GM21717 (cell line): ENCODE results near the gene ECT2.
"Not testable (repeated sequence)": the region's sequence is repeated elsewhere in the genome, so short reads cannot be mapped to it uniquely, and the experiment has no call there.

Experiments used
- ATAC-seq: cut with Tn5 transposase; IDR thresholded peaks from one replicate; pipeline ENCODE4 v1.9.1; 2021; ENCODE audit warnings: mild to moderate bottlenecking, moderate library complexity; ENCODE audit not compliant: unreplicated experiment

The ECT2 gene

DNA sequence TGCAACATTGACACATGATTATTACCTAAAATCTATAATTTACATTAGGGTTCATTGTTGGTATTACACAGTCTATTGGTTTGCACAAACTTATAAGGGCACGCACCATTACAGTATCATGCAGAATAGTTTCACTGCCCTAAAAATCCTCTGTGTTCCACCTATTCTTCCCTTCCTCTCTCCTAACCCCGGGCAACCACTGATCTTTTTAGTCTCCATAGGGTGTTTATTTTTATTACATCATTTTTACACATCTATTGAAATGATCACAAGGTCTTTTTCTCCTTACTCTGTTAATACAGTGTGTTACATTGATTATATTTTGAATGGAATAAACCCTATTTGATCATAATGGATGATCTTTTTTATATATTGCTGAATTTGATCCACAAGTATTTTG, 15.5 kb upstream of the ECT2 start:
- no peak for ATAC-seq

DNA sequence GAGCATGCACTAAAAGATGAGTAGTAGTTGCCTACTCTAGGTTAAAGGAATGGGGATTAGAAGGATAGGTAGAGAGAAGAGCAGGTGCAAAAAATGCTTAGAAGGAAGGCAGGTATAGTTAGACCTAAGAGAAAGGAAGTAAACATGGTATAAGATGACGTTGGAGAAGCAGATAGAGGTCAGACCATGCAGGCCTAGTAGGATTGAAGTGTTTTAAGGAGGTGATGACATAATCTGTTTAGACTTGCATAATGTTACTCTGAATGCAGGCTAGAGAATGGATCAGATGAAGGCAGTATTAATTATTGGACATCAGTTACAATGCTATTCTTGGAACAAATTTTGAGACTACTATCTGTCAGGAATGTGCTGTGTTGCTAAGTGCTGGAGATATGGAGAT, 11.1 kb upstream of the ECT2 start:
- ATAC-seq: no peak

DNA sequence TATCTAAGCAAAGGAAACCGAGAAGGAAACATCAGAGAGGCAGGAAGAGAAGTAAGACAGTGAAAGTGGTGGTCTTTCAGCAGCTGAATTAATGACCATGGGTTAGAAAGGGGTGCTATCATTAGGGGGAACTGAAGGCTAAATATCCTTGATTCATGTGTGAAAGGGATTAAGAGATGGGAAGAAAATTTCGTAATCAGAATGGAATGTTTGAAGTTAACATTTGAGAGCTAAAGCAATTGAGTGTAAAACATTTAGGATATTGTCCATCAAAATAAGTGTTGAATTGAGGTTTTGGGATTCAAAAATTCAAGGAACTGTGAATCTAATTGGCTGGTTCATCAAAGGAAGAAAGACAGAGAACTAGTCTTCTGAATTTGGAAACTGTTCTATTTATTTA, 4.1 kb upstream of the ECT2 start:
- ATAC-seq: no peak

DNA sequence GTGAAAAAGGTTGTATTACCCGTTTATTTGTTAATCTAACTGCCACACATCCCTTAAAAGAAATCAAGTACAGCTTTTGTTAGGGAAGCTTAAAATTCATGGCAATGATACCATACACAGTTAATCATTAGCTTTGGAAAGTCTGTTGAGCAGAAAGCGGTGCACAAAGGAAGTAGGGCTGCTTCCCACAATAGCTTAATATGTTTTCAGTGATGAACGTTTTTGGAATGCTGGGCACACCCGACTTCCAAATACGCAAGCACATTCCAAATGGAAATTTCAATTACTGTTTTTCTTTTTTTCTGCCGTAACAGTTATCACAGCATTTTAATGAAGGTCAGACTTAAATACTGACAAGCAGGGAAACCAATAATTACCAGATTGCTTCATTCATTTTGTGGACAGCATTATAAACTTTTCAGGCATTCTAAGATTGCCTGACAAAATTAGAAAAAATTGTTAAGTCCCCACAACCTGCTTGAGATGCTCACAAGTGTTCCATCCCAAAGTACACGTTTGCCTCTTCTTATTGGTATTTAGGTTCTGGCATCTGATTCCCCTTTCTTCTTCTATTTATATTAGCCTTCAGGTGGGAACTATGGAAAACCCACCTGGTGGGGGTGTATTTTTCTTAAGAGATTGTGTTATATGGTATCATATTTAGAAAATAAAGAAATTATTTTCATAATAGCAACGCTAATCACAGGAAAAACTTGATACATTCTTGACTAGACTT, 1.1 kb upstream of the ECT2 start:
- ATAC-seq: no peak

DNA sequence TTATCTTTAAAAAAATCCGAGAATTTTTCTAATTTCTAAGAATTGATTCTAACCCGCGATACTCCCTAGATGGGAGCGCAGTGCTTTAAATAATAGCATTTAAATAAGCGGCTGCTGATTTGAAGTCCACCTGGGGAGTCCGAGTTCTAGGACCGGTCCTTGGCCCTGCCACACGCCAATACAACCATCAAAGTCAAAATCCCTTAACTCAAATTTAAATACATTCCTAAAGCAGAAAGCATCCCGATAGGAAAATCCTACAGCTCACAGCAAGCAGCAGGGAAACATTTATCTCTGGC, 508 bp upstream of the ECT2 start:
- no peak for ATAC-seq

DNA sequence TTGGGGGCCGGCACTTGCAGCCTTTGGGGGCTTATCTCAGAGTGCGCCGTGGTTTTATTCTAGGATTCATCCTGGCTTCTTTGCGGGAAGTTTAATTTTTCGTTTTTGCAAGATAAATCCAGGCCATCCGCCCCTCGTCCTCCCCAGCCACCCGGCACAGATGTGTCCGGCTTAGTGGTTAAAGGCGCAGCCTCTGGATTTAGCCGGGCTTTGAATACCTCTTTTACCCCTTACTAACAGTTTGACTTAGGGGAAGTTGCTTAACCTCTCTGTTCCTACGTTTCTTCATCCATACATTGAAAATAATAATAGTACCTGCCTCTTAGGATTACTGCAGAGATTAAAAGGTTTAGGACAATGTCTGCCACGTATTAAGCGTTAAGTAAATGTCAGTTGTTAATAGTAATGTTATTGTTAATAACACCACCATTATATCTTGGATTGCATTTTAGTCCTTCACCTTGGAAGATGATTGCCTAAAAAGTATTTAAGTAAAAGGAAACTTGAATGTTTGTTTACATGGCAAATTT, 714 bp downstream of the ECT2 start:
- peak; percentile 21 for ATAC-seq

DNA sequence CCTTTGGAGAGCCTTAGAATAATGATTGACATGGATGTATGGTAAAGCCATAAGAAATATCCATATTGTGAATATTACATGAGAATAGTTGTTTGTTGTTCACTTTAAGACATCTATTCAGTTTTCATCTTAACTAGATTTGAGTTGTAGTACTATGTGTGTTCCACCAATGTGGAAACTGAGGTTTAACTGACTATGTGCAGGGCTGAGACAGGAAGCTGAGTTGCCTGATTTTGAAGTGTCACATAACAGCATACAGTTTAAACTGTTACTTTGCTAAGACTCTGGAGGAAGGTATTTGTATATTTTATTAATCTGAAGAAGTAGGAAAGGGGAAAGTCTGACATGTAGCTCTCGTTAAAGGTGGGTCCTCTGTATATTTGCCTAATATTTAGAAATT, 2.1 kb downstream of the ECT2 start:
- ATAC-seq: no peak

DNA sequence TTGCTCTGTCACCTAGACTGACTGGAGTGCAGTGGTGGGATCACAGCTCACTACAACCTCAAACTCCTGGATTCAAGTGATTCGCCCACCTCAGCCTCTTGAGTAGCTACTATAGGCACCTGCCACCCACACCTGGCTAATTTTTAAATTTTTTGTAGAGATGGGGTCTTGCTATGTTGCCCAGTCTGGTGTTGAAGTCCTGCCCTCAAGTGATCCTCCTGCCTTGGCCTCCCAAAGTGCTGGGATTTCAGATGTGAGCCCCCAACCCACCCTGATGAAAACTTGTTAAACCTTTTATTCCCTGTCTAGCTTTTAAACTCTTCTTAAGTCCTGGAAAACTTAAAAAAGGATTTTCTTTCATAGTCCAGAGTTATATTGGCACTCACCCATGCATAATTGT, 2.6 kb downstream of the ECT2 start:
- no peak for ATAC-seq

DNA sequence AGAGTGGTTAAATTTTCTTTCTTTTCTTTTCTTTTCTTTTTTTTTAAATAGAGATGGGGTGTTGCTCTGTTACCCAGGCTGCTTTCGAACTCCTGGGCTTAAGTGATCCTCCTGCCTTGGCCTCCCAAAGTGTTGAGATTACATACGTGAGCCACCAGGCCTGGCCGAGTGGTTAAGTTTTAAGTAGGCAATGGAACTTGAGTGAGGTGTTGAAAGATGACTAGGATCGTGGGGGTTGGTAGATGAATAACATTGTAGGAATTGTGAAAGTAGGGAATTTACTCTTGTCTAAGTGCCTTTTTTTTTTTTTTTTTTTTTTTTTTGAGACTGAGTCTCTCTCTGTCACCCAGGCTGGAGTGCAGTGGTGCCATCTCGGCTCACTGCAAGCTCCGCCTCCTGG, 9.9 kb downstream of the ECT2 start:
- not testable (repeated sequence) for ATAC-seq

DNA sequence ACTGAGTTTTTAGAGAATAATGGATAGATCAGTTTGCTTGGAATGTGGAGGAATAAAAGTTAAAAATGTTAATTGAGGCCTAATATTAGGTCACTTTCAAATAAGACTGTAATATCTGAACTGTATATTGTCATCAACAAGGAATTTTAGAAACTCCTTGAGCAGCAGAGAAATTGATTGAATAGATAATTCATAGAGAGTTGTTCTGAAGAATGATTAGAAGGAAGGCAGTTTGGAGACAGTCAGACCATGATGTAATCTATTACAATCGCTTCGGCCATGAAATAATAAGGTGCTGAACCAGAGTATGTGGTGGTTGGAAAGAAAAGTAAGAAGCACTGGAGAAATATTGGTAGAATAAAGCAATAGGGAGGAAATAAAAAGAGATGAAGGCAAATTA, 15.7 kb downstream of the ECT2 start:
- no peak for ATAC-seq

DNA sequence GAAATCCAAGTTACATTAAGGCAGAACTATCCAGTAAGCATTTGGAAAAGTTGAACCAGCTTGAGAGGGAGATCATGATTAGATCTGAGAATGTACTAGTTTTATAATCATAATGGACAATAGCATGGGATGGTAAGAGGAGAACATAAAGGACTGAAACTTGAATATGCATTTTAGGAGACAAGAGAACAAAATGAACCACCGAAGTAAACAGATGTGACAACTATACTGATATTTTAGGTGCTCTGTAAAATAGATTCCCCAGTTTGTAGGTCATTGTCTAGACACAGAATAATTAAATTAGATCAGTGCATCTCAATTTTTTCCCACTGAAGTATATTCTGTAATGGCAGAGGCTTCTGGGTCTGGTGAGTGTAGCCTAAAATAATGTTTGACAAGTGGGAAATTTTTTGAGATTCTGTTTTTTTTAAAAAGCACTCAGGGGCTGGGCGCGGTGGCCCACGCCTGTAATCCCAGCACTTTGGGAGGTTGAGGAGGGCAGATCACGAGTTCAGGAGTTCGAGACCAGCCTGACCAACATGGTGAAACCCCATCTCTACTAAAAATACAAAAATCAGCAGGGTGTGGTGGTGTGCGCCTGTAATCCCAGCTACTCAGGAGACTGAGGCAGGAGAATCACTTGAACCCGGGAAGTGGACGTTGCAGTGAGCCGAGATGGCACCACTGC, 16.3 kb downstream of the ECT2 start:
- no peak for ATAC-seq

DNA sequence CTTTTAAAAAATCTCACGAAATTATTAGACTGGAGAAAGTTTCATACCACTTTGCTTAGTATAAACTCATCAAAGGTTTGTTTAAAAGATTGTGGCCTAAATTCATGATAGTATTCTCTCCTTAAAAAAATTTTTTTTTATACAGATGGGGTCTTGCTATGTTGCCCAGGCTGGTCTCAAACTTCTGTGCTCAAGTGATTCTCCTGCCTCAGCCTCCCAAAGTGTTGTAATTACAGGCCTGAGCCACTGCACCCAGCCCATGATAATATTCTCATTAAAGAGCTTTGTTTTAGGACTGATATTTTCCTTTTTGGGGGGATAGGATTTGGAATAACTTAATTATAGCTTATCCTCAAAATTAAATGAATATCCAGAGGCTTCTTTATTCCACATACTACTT, 19.9 kb downstream of the ECT2 start:
- no peak for ATAC-seq

DNA sequence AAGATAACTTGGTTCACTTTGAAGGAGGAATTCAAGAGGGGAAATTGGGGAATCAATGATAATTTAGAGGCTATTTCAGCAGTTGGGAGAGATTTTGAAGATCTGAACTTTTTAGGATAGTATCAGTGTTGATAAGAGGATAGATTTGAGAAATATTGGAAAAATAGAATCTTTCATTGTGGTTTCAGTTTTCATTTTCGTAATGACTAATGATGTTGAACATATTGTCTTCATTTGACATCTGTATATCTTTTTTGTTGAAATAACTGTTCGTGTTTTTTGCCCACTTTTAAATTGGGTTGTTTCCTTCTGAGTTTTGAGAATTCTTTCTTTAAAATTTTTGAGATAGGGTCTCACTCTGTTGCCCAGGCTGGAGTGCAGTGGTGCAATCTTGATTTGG, 21.1 kb downstream of the ECT2 start:
- no peak for ATAC-seq

DNA sequence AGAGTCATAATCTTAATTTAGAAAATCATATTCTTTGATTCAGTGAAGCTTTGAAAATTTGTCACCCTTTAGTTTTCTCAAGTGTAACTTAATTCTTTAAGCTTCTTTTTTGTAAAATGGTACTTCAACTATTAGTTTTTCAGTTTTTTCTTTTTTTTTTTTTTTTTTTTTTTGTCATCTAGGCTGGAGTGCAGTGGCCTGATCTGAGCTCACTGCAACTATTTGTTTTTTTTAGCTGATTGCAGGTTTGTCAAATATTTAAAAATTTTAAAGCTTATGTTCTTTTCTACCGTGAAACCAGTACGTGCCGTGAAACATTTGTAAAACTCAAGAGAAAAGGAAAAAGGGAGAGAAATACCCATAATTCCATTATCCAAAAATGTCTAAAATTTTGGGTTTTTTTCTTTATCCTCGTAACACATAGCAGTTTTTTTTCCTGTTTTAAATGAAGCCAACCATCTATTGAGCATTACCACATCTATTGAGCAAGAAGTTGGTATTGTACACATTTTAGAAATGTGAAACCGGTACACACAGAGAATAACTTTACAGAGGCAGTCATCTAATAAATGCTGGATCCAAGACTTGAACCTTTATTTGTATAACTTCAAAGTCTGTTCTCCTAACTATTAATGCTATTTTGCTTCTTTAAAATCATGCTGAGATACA, 25.7 kb downstream of the ECT2 start:
- ATAC-seq: no peak

DNA sequence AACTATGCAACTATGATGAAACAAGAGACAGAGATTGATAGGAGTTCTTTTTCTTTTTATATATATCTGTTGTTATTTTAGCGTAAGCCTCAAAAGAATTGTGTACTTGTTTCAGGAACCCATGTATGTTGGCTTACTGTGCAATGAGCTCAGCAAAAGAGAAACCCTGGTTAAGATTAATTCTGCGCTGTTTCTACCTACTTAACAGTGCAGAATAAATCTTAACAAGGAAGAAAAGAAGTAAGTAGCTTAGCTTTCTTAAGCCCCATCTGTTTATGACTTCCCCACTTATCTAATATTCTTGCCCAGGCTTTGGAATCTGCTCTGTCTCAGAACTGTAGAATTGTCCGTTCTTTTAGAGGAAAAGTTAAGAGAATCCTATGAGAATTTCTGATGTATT, 27.4 kb downstream of the ECT2 start:
- ATAC-seq: no peak

DNA sequence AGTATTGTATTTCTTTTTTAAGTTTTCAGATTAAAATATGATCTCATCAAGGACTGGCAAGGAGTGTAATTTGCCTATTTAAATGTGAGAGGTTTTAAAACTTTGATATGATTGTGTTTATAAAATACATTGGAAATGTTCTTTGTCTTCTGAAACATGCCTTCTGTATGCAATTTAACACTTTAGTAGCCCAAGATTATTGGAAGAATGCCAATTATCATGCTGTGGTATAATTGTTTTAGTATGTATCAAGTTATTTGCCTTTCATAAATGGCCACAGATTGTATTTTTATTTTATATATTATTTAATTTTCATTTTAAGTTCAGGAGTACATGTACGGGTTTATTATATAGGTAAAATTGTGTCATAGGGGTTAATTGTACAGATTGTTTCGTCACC, 31.7 kb downstream of the ECT2 start:
- ATAC-seq: no peak

DNA sequence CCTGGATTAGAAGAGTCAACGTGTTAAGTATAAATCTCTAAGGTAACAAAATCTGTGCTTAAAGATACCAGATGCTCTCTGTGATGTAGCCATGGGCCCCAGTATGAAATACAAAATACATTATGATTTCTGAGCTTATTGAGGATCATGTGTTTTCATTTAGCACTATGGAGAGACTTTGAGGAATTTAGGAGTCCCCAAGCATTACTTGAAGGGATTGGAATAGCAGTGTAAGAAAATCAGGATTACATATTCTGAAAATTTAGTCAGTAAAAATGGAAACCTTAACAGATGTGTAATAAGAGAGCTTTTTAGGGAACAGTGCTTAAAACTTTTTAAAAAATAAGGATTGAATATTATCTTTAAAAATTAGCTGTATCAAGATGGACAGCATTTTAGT, 35.5 kb downstream of the ECT2 start:
- no peak for ATAC-seq

DNA sequence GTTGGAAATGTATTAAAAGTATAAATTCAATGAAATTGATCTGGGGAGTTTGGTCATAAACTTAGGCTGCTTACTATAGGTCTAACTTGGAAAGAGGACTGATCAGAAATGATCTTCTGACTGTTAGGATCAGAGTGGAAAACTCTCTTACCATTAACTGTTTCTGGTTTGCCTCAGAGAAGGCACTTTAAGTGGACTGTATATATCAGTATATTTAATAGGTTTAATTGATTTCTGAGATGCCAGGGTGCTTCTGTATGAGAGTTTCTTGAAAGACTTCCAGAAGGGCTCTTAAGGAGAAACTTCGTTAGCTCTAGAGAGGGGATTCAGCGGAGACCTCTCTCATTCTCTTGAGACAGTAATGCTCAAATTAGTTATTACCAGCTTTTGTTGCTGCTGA, 36.5 kb downstream of the ECT2 start:
- no peak for ATAC-seq

DNA sequence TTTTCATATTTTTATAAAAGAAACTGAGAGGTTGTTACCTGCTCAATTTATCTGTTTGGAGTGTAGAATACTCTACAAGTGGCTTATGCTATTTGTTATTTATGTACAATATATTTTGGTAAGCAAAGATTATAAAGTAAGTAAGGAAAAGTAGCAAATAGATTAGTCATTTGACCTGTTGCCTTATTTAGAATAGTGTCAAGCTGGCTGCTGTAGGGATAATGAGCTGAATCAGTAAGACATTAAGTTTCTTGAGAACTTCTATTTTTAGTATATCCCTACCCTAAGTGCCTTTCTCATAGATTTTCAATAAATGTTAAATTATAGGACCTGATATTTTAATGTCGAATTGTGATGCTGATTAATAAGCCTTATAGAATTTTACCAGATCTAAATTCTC, 37.2 kb downstream of the ECT2 start:
- no peak for ATAC-seq

DNA sequence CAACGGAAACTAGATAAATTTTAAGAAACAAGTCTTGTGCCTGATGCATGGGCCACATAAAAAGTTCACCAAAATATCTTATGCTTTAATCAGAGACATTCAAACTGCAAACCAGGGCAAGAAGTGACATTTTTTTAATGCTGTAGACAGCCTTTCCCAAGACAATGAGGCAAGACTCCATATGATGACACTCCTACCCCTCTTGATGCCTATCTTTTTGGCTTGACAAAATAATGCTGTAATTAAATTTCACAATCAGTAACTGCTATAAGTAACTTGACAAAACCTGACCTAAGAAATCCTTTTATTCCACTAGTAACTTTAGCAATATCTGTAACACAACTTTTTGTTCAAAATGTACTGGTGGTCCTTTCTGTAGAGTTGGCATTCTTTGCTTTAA, 48.7 kb downstream of the ECT2 start:
- no peak for ATAC-seq

DNA sequence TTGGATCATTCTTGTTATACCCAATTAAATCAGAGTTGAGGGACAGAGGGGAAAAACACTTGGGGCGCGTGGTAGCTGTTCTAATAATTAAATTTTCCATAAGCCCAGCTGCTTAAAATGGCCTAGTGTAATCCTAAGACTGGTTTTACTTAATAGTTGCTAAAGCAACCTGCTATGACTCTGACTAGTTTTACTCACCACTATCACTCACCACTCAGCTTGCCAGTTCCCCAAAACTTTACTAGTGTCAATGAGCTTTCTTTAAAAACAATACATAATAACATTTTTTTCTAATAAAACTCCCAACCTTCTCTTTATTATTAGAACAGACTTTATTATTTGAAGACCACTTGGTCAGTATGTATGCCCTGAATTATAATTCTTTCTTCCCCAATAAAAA, 49.6 kb downstream of the ECT2 start:
- no peak for ATAC-seq

DNA sequence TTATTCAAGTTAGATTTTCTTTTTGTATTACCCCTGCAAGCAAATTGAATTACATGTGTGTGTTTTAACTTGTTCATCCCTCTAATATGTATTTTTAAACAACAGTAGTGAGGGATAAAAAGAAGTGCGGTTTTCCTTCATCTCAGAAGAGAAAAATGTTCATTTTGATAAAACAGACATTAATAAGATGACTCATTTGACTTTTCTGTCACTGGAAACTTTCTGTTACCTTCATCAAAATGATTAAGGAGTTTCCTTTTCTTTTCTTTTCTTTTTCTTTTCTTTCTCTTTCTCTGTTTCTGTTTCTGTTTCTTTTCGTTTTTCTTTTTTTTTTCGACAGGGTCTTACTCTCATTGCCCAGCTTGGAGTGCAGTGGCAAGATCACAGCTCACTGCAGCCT, 53.0 kb downstream of the ECT2 start:
- no peak for ATAC-seq
